Ovary (tissue), 9 donors: ENCODE data around the gene FOXP1. TPM values are rescaled to one million over a fixed set of nuclear protein-coding genes. Genes with fewer than 3 reads are reported as not detected.

Experiments used
- DNase-seq, 5 donors: peaks; one replicate each; pipeline ENCODE4 v3.0.0-alpha.2; 2019 to 2020
- H3K27ac ChIP-seq, 2 donors: fragments of 200-600 bp; one replicate each; pipeline versions ENCODE4 v1.5.1 to v1.8.0; 2019 to 2022
- H3K27me3 ChIP-seq: fragments of 200-600 bp; one replicate; pipeline ENCODE4 v1.8.0; 2022
- H3K36me3 ChIP-seq: fragments of 200-600 bp; sonication (generic); one replicate; pipeline ENCODE4 v1.5.1; 2019
- H3K4me1 ChIP-seq: one replicate; pipeline ENCODE4 v1.8.1; 2013; ENCODE audit warnings: mild to moderate bottlenecking, moderate library complexity; ENCODE audit not compliant: insufficient read depth
- H3K4me3 ChIP-seq: fragments of 200-600 bp; sonication (generic); one replicate; pipeline ENCODE4 v1.5.1; 2017
- H3K9me3 ChIP-seq, 2 donors: fragments of 200-600 bp in 1 of 2; sonication (generic) in 1 of 2; one replicate each; pipeline versions ENCODE4 v1.5.1 to v1.8.1; 2013 to 2019; ENCODE audit warnings: mild to moderate bottlenecking in 1 of 2, moderate library complexity in 1 of 2
- CTCF ChIP-seq, 3 donors: fragments of 450-650 bp in 2 of 3; fragments of 200-600 bp in 1 of 3; IDR thresholded peaks; one replicate each; pipeline versions ENCODE4 v1.5.1 to v1.8.0; 2016 to 2022; ENCODE audit warnings: antibody characterized with exemption in 3 of 3, mild to moderate bottlenecking in 1 of 3
- EP300 ChIP-seq: sonication (generic); formaldehyde crosslinking; IDR thresholded peaks from one replicate; pipeline ENCODE4 v1.6.1; 2017; ENCODE audit warnings: antibody characterized with exemption
- POLR2A ChIP-seq: fragments of 450-650 bp; IDR thresholded peaks from one replicate; pipeline ENCODE4 v1.6.1; 2017; ENCODE audit warnings: antibody characterized with exemption, mild to moderate bottlenecking, moderate library complexity
- WGBS, 3 donors: extraction: QIAGEN DNeasy Blood & Tissue Kit in 1 of 3; methylation state at CpG; one replicate each; pipeline versions ENCODE4 v1.1.5 to v1.1.7; 2013 to 2017; 5-methylcytosine and 5-hydroxymethylcytosine counted together
- intact Hi-C, 4 donors: fragments of 100-400 bp; cut with DNase I; formaldehyde crosslinking; loops; one replicate each; pipeline versions ENCODE4 v1.11.0 to v1.15.1; 2022 to 2023
- polyA plus RNA-seq, 2 donors: library from polyadenylated mRNA; stranded (reverse); fragments of 200-250 nt in 1 of 2; fragments of 350-450 nt in 1 of 2; fragmentation: Illumina TruSeq in 1 of 2; extraction: RNeasy Lipid Tissue Mini Kit (QIAGEN cat#74804) in 1 of 2; gene quantifications; one replicate each; pipeline ENCODE4 v1.2.3, GENCODE V29; 2013 to 2014
- total RNA-seq, 7 donors: library from RNA; depleted of rRNA in 2 of 7; stranded (reverse); fragments of >200 nt in 2 of 7; fragmentation: NEBNext Ultra II Directional in 3 of 7; extraction: Animal tissue kit (Norgen Biotek cat#: 25700) in 3 of 7; gene quantifications; one replicate each; pipeline versions ENCODE4 v1.1.0 to v1.2.4, GENCODE V29; 2016 to 2023
- donor health status: DM: no; HTN: no; CAD: no; lungs with moderate emphysema.
- donor health status: DM: no; HTN: no; CAD: no.
- donor health status: Bipolar disorder and iron deficiency.
- donor health status: DM: yes; HTN: yes; CAD: no.
- donor health status: DM: no; HTN: no; CAD: no.
- donor health status: DM: yes; HTN: yes; CAD: no.

The FOXP1 gene
- total and polyA plus RNA-seq, 9 donors = 31.7 to 126 (median 114) TPM

- WGBS, 3 donors = 12 to 20% (median 16%) methylated on average over 3 of the region's 3 CpGs
- Histone ChIP-seq H3K4me1 (peaks cover 5% of the 10 kb centered on the region), H3K9me3 (no peaks in the 10 kb centered on the region), H3K36me3 (no peaks in the 10 kb centered on the region), H3K27ac (peak overlapping the region in 1 of 2 donors; percentile 31), H3K4me3 (no peak overlapping the region), H3K27me3 (no peaks in the 10 kb centered on the region)
- intact Hi-C loops = loop anchor here in 2 of 4 donors (10.0 kb wide), 1 partner anchor 76 kb away; no protein-coding TSS in a partner anchor
- TF ChIP-seq POLR2A (no peak), CTCF (IDR thresholded peaks at IDR 0.05) (no peak), EP300 (no peak)
- DNase-seq = no peak
These were observed 594.4 kb downstream of the FOXP1 start for GRCh38 chr3:70989174-70989573.

GRCh38 chr3:70988111-70988510 lies 595.4 kb downstream of the FOXP1 start:
- H3K9me3 ChIP-seq = no peaks in the 10 kb centered on the region
- DNase-seq = no peak
- H3K27ac ChIP-seq = peak overlapping the region in 1 of 2 donors; percentile 31
- H3K36me3 ChIP-seq = no peaks in the 10 kb centered on the region
- 98% methylated on average over 4 of the region's 4 CpGs for WGBS, 3 donors
- H3K27me3 ChIP-seq = no peaks in the 10 kb centered on the region
- intact Hi-C loops = loop anchor here in 2 of 4 donors (10.0 kb wide), 1 partner anchor 77 kb away; no protein-coding TSS in a partner anchor
- peaks cover 7% of the 10 kb centered on the region for H3K4me1 ChIP-seq
- no peak for TF ChIP-seq CTCF (IDR thresholded peaks at IDR 0.05)
- TF ChIP-seq POLR2A = no peak
- TF ChIP-seq EP300 = no peak
- no peak overlapping the region for H3K4me3 ChIP-seq

- intact Hi-C loops = loop anchor here in 2 of 4 donors (10.0 kb wide), 1 partner anchor 79 kb away; no protein-coding TSS in a partner anchor
- 86 to 92% (median 89%) methylated on average over 4 of the region's 4 CpGs for WGBS, 3 donors
- Histone ChIP-seq H3K4me3 (no peak overlapping the region), H3K9me3 (no peaks in the 10 kb centered on the region), H3K27me3 (no peaks in the 10 kb centered on the region), H3K4me1 (peaks cover 15% of the 10 kb centered on the region), H3K27ac (no peak overlapping the region), H3K36me3 (no peaks in the 10 kb centered on the region)
- DNase-seq = no peak
- no peak for TF ChIP-seq EP300
- TF ChIP-seq POLR2A = no peak
- TF ChIP-seq CTCF (IDR thresholded peaks at IDR 0.05) = no peak
These were observed 598.0 kb downstream of the FOXP1 start for GRCh38 chr3:70985572-70985971.

GRCh38 chr3:70984776-70985482 lies 598.6 kb downstream of the FOXP1 start:
- Histone ChIP-seq H3K27me3 (no peaks in the 10 kb centered on the region), H3K4me1 (peaks cover 17% of the 10 kb centered on the region), H3K4me3 (no peak overlapping the region), H3K27ac (peak overlapping the region; percentile 1 to 78), H3K36me3 (no peaks in the 10 kb centered on the region), H3K9me3 (no peaks in the 10 kb centered on the region)
- intact Hi-C loops = loop anchor here in 2 of 4 donors (10.0 kb wide), 1 partner anchor 80 kb away; no protein-coding TSS in a partner anchor
- no peak for DNase-seq
- 85 to 89% (median 87%) methylated on average over 8 of the region's 8 CpGs for WGBS, 3 donors
- no peak for TF ChIP-seq CTCF (IDR thresholded peaks at IDR 0.05)
- TF ChIP-seq EP300 = no peak
- TF ChIP-seq POLR2A = no peak
